Naive thymus-derived CD4-positive, alpha-beta T cell (primary cell): ENCODE data around the gene FHL3. TPM values are rescaled to one million over a fixed set of nuclear protein-coding genes. Genes with fewer than 3 reads are reported as not detected.

Experiments
- ATAC-seq: fragments of 150-1000 bp; cut with Tn5 transposase; 2 replicates; pipeline ENCODE4 v1.10.0; 2021; ENCODE audit warnings: mild to moderate bottlenecking, moderate library complexity
- CTCF ChIA-PET: fragments of 350-600 bp; sonication (Branson Sonifier 250); formaldehyde crosslinking; loops from one replicate; lab custom pipeline; 2021; ENCODE audit warnings: antibody characterized with exemption; lab: Charles Lee
- POLR2A ChIA-PET: fragments of 350-600 bp; sonication (Branson Sonifier 250); formaldehyde crosslinking; loops from one replicate; lab custom pipeline; 2021; ENCODE audit warnings: antibody characterized with exemption, inconsistent platforms; lab: Charles Lee
- DNase-seq, 9 donors: peaks; one replicate each; pipeline versions ENCODE4 v3.0.0 to v3.0.0-alpha.2; 2020 to 2022; ENCODE audit warnings: mixed read lengths in 1 of 9
- H3K27ac ChIP-seq: one replicate; pipeline ENCODE4 v1.7.0; 2013; ENCODE audit warnings: mild to moderate bottlenecking, low read depth, low read length, moderate library complexity
- H3K27me3 ChIP-seq, 2 donors: one replicate each; pipeline ENCODE4 v1.7.0; 2013; ENCODE audit warnings: low read length in 2 of 2, mild to moderate bottlenecking in 2 of 2, moderate library complexity in 2 of 2; ENCODE audit not compliant: control insufficient read depth in 2 of 2, insufficient read depth in 2 of 2
- H3K36me3 ChIP-seq, 3 experiments: 1 replicate in 2 of 3; 2 replicates in 1 of 3; pipeline ENCODE4 v1.7.0; 2013; ENCODE audit warnings: low read length in 3 of 3, mild to moderate bottlenecking in 3 of 3, moderate library complexity in 1 of 3; ENCODE audit not compliant: insufficient read depth in 3 of 3, control insufficient read depth in 2 of 3
- H3K4me1 ChIP-seq, 2 donors: one replicate each; pipeline ENCODE4 v1.7.0; 2013; ENCODE audit warnings: low read length in 2 of 2, mild to moderate bottlenecking in 2 of 2, moderate library complexity in 1 of 2; ENCODE audit not compliant: control insufficient read depth in 2 of 2, insufficient read depth in 2 of 2
- H3K4me3 ChIP-seq: 2 replicates; pipeline ENCODE4 v1.7.0; 2013; ENCODE audit warnings: mild to moderate bottlenecking, low read length
- H3K9me3 ChIP-seq, 3 experiments: 1 replicate in 2 of 3; 2 replicates in 1 of 3; pipeline ENCODE4 v1.7.0; 2013; ENCODE audit warnings: low read length in 3 of 3; ENCODE audit not compliant: control insufficient read depth in 2 of 3
- H3K27ac Mint-ChIP-seq, 9 donors: one replicate each; pipeline ENCODE4 v1.8.0; 2020 to 2022; ENCODE audit warnings: mixed read lengths in 9 of 9, mild to moderate bottlenecking in 8 of 9, moderate library complexity in 5 of 9, inconsistent platforms in 2 of 9
- H3K27me3 Mint-ChIP-seq, 5 donors: one replicate each; pipeline ENCODE4 v1.8.0; 2021 to 2022; ENCODE audit warnings: mixed read lengths in 5 of 5, mild to moderate bottlenecking in 1 of 5
- H3K36me3 Mint-ChIP-seq, 5 donors: one replicate each; pipeline ENCODE4 v1.8.0; 2020 to 2022; ENCODE audit warnings: mixed read lengths in 5 of 5, mild to moderate bottlenecking in 3 of 5, inconsistent platforms in 1 of 5
- H3K4me1 Mint-ChIP-seq, 7 donors: one replicate each; pipeline ENCODE4 v1.8.0; 2020 to 2022; ENCODE audit warnings: mixed read lengths in 7 of 7, mild to moderate bottlenecking in 3 of 7, inconsistent platforms in 1 of 7
- H3K4me3 Mint-ChIP-seq, 10 donors: one replicate each; pipeline ENCODE4 v1.8.0; 2020 to 2022; ENCODE audit warnings: mild to moderate bottlenecking in 10 of 10, mixed read lengths in 10 of 10, moderate library complexity in 6 of 10, inconsistent platforms in 2 of 10
- H3K9me3 Mint-ChIP-seq, 11 donors: one replicate each; pipeline ENCODE4 v1.8.0; 2020 to 2022; ENCODE audit warnings: mixed read lengths in 11 of 11, mild to moderate bottlenecking in 4 of 11, inconsistent platforms in 1 of 11, moderate library complexity in 1 of 11
- intact Hi-C, 2 donors: fragments of 100-400 bp; cut with micrococcal nuclease; formaldehyde crosslinking; loops; one replicate each; pipeline ENCODE4 v1.15.1; 2023
- polyA plus RNA-seq, 2 donors: library from polyadenylated mRNA; unstranded; fragments of 300-500 nt; fragmentation: Illumina TruSeq; gene quantifications; one replicate each; pipeline ENCODE4 v1.2.3, GENCODE V29; 2021
- total RNA-seq, 6 experiments: library from RNA in 5 of 6; stranded (reverse) in 5 of 6; gene quantifications; 1 replicate in 5 of 6; 2 replicates in 1 of 6; pipeline ENCODE4 v1.2.3 and lab custom pipeline; 2021 to 2026

The FHL3 gene
- total and polyA plus RNA-seq, 7 experiments from 2014 or later: 2.9 to 19.0 (median 8.6) TPM

GRCh38 chr1:38028671-38029070 lies 23.4 kb upstream of the FHL3 start:
- intact Hi-C loops: loop anchor here (5.0 to 10.0 kb wide), 3 partner anchors 556 to 789 kb away; no protein-coding TSS in a partner anchor

GRCh38 chr1:38028105-38028591 lies 22.8 kb upstream of the FHL3 start:
- Mint-ChIP-seq H3K4me1 (peaks cover 11 to 45% (median 25%) of the 10 kb centered on the region in 7 donors), H3K27ac (peak overlapping the region in 2 of 9 donors; percentile 66 to 80), H3K27me3 (no peaks in the 10 kb centered on the region), H3K4me3 (no peak overlapping the region), H3K36me3 (peaks cover 0 to 16% (median 6%) of the 10 kb centered on the region in 5 donors), H3K9me3 (no peaks in the 10 kb centered on the region)
- H3K4me3 ChIP-seq: no peak overlapping the region
- no peaks in the 10 kb centered on the region for H3K9me3 ChIP-seq
- peaks cover 3 to 28% (median 10%) of the 10 kb centered on the region in 3 experiments for H3K36me3 ChIP-seq
- DNase-seq (peak in 1 of 9 donors; percentile 74), ATAC-seq (peak; percentile 45)
- no peak overlapping the region for H3K27ac ChIP-seq
- H3K27me3 ChIP-seq: no peaks in the 10 kb centered on the region
- H3K4me1 ChIP-seq: peaks cover 12 to 32% of the 10 kb centered on the region in 2 donors
- ChIA-PET POLR2A (interaction anchor here (0.6 to 1.0 kb wide), 2 partner anchors 11 to 1918 kb away, joined by 3 to 4 read pairs; no protein-coding TSS in a partner anchor), CTCF (interaction anchor here (1.2 to 1.3 kb wide), 2 partner anchors 10 to 810 kb away, joined by 3 read pairs; no protein-coding TSS in a partner anchor)
- intact Hi-C loops: loop anchor here (5.0 to 10.0 kb wide), 3 partner anchors 557 to 789 kb away; no protein-coding TSS in a partner anchor

More at GRCh38 chr1:38028671-38029070, 23.4 kb upstream of the FHL3 start:
- Histone ChIP-seq H3K36me3 (peaks cover 0 to 23% (median 10%) of the 10 kb centered on the region in 3 experiments), H3K4me1 (peaks cover 12 to 32% of the 10 kb centered on the region in 2 donors), H3K27me3 (no peaks in the 10 kb centered on the region), H3K4me3 (no peak overlapping the region), H3K27ac (no peak overlapping the region), H3K9me3 (no peaks in the 10 kb centered on the region)
- peaks cover 0 to 16% (median 6%) of the 10 kb centered on the region in 5 donors for H3K36me3 Mint-ChIP-seq
- ATAC-seq (no peak), DNase-seq (no peak)
- H3K27ac Mint-ChIP-seq: peak overlapping the region in 3 of 9 donors; percentile 42 to 57 (median 50)
- CTCF ChIA-PET: interaction anchor here (1.2 kb wide), 1 partner anchor 809 kb away, joined by 3 read pairs; no protein-coding TSS in a partner anchor
- H3K27me3 Mint-ChIP-seq: no peaks in the 10 kb centered on the region
- no peaks in the 10 kb centered on the region for H3K9me3 Mint-ChIP-seq
- H3K4me3 Mint-ChIP-seq: no peak overlapping the region
- POLR2A ChIA-PET: interaction anchor here (0.6 to 1.0 kb wide), 2 partner anchors 11 to 1919 kb away, joined by 3 to 4 read pairs; no protein-coding TSS in a partner anchor
- peaks cover 11 to 45% (median 25%) of the 10 kb centered on the region in 7 donors for H3K4me1 Mint-ChIP-seq

- no peak overlapping the region for H3K27ac ChIP-seq
- intact Hi-C loops: loop anchor here (2.0 to 10.0 kb wide), 4 partner anchors 557 to 807 kb away; no protein-coding TSS in a partner anchor
- H3K4me1 ChIP-seq: peaks cover 12 to 32% of the 10 kb centered on the region in 2 donors
- peaks cover 10 to 35% (median 10%) of the 10 kb centered on the region in 3 experiments for H3K36me3 ChIP-seq
- H3K27ac Mint-ChIP-seq: peak overlapping the region in 3 of 9 donors; percentile 65 to 80 (median 66)
- H3K4me3 Mint-ChIP-seq: no peak overlapping the region
- H3K9me3 Mint-ChIP-seq: no peaks in the 10 kb centered on the region
- ATAC-seq (no peak), DNase-seq (no peak)
- H3K4me1 Mint-ChIP-seq: peaks cover 11 to 45% (median 25%) of the 10 kb centered on the region in 7 donors
- ChIA-PET POLR2A (interaction anchor here (1.0 kb wide), 1 partner anchor 10 kb away, joined by 4 read pairs; no protein-coding TSS in a partner anchor), CTCF (interaction anchor here (1.2 to 1.3 kb wide), 2 partner anchors 10 to 811 kb away, joined by 3 read pairs; no protein-coding TSS in a partner anchor)
- H3K27me3 ChIP-seq: no peaks in the 10 kb centered on the region
- no peak overlapping the region for H3K4me3 ChIP-seq
- no peaks in the 10 kb centered on the region for H3K27me3 Mint-ChIP-seq
- H3K9me3 ChIP-seq: no peaks in the 10 kb centered on the region
- peaks cover 1 to 21% (median 10%) of the 10 kb centered on the region in 5 donors for H3K36me3 Mint-ChIP-seq
Observed at GRCh38 chr1:38027201-38028104, 22.1 kb upstream of the FHL3 start.

GRCh38 chr1:38026592-38027200 lies 21.4 kb upstream of the FHL3 start:
- peaks cover 11 to 43% (median 14%) of the 10 kb centered on the region in 3 experiments for H3K36me3 ChIP-seq
- H3K4me1 ChIP-seq: peaks cover 12 to 32% of the 10 kb centered on the region in 2 donors
- DNase-seq (no peak), ATAC-seq (no peak)
- H3K4me1 Mint-ChIP-seq: peaks cover 11 to 45% (median 25%) of the 10 kb centered on the region in 7 donors
- intact Hi-C loops: loop anchor here (1.0 to 10.0 kb wide), 5 partner anchors 558 to 809 kb away; no protein-coding TSS in a partner anchor
- peak overlapping the region in 2 of 9 donors; percentile 38 for H3K27ac Mint-ChIP-seq
- H3K36me3 Mint-ChIP-seq: peaks cover 4 to 27% (median 14%) of the 10 kb centered on the region in 5 donors
- H3K9me3 ChIP-seq: no peaks in the 10 kb centered on the region
- no peaks in the 10 kb centered on the region for H3K9me3 Mint-ChIP-seq
- no peaks in the 10 kb centered on the region for H3K27me3 ChIP-seq
- POLR2A ChIA-PET: no interaction called here
- no peaks in the 10 kb centered on the region for H3K27me3 Mint-ChIP-seq
- CTCF ChIA-PET: interaction anchor here (0.6 to 1.3 kb wide), 2 partner anchors 9 to 650 kb away, joined by 3 read pairs; no protein-coding TSS in a partner anchor
- no peak overlapping the region for H3K4me3 ChIP-seq
- H3K27ac ChIP-seq: no peak overlapping the region
- H3K4me3 Mint-ChIP-seq: no peak overlapping the region

- CTCF ChIA-PET: no interaction called here
- Histone ChIP-seq H3K4me1 (peaks cover 9 to 25% of the 10 kb centered on the region in 2 donors), H3K4me3 (no peak overlapping the region), H3K36me3 (peaks cover 11 to 49% (median 14%) of the 10 kb centered on the region in 3 experiments), H3K27ac (no peak overlapping the region), H3K9me3 (no peaks in the 10 kb centered on the region), H3K27me3 (no peaks in the 10 kb centered on the region)
- no peaks in the 10 kb centered on the region for H3K27me3 Mint-ChIP-seq
- H3K36me3 Mint-ChIP-seq: peaks cover 4 to 27% (median 14%) of the 10 kb centered on the region in 5 donors
- POLR2A ChIA-PET: no interaction called here
- no peaks in the 10 kb centered on the region for H3K9me3 Mint-ChIP-seq
- DNase-seq: no peak
- H3K27ac Mint-ChIP-seq: peak overlapping the region in 1 of 9 donors; percentile 36
- intact Hi-C loops: loop anchor here (1.0 to 10.0 kb wide), 5 partner anchors 559 to 810 kb away; no protein-coding TSS in a partner anchor
- no peak overlapping the region for H3K4me3 Mint-ChIP-seq
- ATAC-seq: no peak
- peaks cover 7 to 37% (median 20%) of the 10 kb centered on the region in 7 donors for H3K4me1 Mint-ChIP-seq
Observed at GRCh38 chr1:38025664-38026063, 20.4 kb upstream of the FHL3 start.
